CD4-positive, alpha-beta T cell treated with Interleukin-2 at 100 ng/mL for 4 hours (primary cell): ENCODE data around the gene DGCR8.

Experiments used
- DNase-seq: peaks from one replicate; pipeline ENCODE4 v3.0.0-alpha.2; 2020; ENCODE audit warnings: low spot score

DGCR8 gene

GRCh38 chr22:20110359-20110985 is 30.4 kb downstream of the DGCR8 start:
- DNase-seq, result no peak

GRCh38 chr22:20111045-20111688 is 31.1 kb downstream of the DGCR8 start:
- DNase-seq, result peak; percentile 33

- DNase-seq, result no peak
These were observed 31.9 kb downstream of the DGCR8 start for GRCh38 chr22:20111689-20112622.

- DNase-seq, result no peak
These were observed 32.8 kb downstream of the DGCR8 start for GRCh38 chr22:20112623-20113511.

GRCh38 chr22:20113551-20114310 is 33.7 kb downstream of the DGCR8 start:
- DNase-seq, result no peak

- no peak for DNase-seq
These were observed 34.8 kb downstream of the DGCR8 start for GRCh38 chr22:20114506-20115475.

- no peak for DNase-seq
These were observed 35.8 kb downstream of the DGCR8 start, which contains the start of gene RANBP1 for GRCh38 chr22:20115691-20116375. Gene RANBP1 (plus strand): TSS chr22:20116104. CDS start chr22:20116185, 81 bp downstream.

- no peak for DNase-seq
These were observed 36.4 kb downstream of the DGCR8 start for GRCh38 chr22:20116376-20116950.

GRCh38 chr22:20116951-20117632 is 37.1 kb downstream of the DGCR8 start, which contains the start of gene TRMT2A:
Gene TRMT2A (minus strand): TSS chr22:20117226. CDS start chr22:20116906, 320 bp downstream.
- DNase-seq, result peak; percentile 97

GRCh38 chr22:20117633-20118299 is 37.7 kb downstream of the DGCR8 start:
- DNase-seq, result peak; percentile 33

GRCh38 chr22:20118300-20119020 is 38.4 kb downstream of the DGCR8 start:
- DNase-seq, result no peak

GRCh38 chr22:20121856-20122415 is 41.9 kb downstream of the DGCR8 start:
- no peak for DNase-seq

GRCh38 chr22:20123366-20124082 is 43.5 kb downstream of the DGCR8 start:
- no peak for DNase-seq

- DNase-seq, result no peak
These were observed 44.2 kb downstream of the DGCR8 start for GRCh38 chr22:20124083-20124787.
